GM23338 (cell line): ENCODE results near the gene CYBC1. TPM values are rescaled to one million over a fixed set of nuclear protein-coding genes. Genes with fewer than 3 reads are reported as not detected.

Experiments
- ATAC-seq: fragments of 200-7000 bp; cut with Tn5 transposase; 3 replicates; pipeline ENCODE4 v1.9.1; 2020
- DNase-seq: peaks from one replicate; pipeline ENCODE4 v3.0.0-alpha.2; 2015; ENCODE audit warnings: low spot score
- H2AFZ ChIP-seq: fragments of 200-600 bp; sonication (generic); 2 replicates; pipeline ENCODE4 v1.8.0; 2016; ENCODE audit warnings: antibody characterized with exemption, mild to moderate bottlenecking, moderate library complexity
- H3F3A ChIP-seq: fragments of 200-600 bp; sonication (generic); replicated peaks from 2 replicates; pipeline ENCODE4 v1.8.0; 2017; ENCODE audit warnings: antibody characterized with exemption, mixed run types, low read depth
- H3K27ac ChIP-seq: fragments of 200-600 bp; sonication (generic); 2 replicates; pipeline ENCODE4 v1.6.1; 2016; ENCODE audit warnings: low read depth
- H3K27me3 ChIP-seq: fragments of 200-600 bp; sonication (generic); 2 replicates; pipeline ENCODE4 v1.8.0; 2016; ENCODE audit warnings: mild to moderate bottlenecking, mixed run types, moderate library complexity; ENCODE audit not compliant: insufficient read depth
- H3K36me3 ChIP-seq: fragments of 200-600 bp; sonication (generic); 2 replicates; pipeline ENCODE4 v1.8.0; 2016; ENCODE audit warnings: mild to moderate bottlenecking; ENCODE audit not compliant: insufficient read depth
- H3K4me1 ChIP-seq: fragments of 200-600 bp; sonication (generic); 2 replicates; pipeline ENCODE4 v1.8.0; 2016; ENCODE audit warnings: mild to moderate bottlenecking, moderate library complexity; ENCODE audit not compliant: insufficient read depth
- H3K4me2 ChIP-seq: fragments of 200-600 bp; sonication (generic); 2 replicates; pipeline ENCODE4 v1.7.1; 2017; ENCODE audit warnings: mixed run types
- H3K4me3 ChIP-seq: fragments of 200-600 bp; sonication (generic); 2 replicates; pipeline ENCODE4 v1.6.1; 2016; ENCODE audit warnings: mixed run types
- H3K79me2 ChIP-seq: fragments of 200-600 bp; sonication (generic); replicated peaks from 2 replicates; pipeline ENCODE4 v1.8.0; 2017; ENCODE audit warnings: mild to moderate bottlenecking; ENCODE audit not compliant: insufficient read depth
- H3K9me2 ChIP-seq: fragments of 200-600 bp; sonication (generic); 2 replicates; pipeline ENCODE4 v1.8.0; 2017; ENCODE audit not compliant: insufficient read depth
- H4K20me1 ChIP-seq: fragments of 200-600 bp; sonication (generic); replicated peaks from 2 replicates; pipeline ENCODE4 v1.8.0; 2017; ENCODE audit warnings: mild to moderate bottlenecking; ENCODE audit not compliant: insufficient read depth
- H3K27ac Mint-ChIP-seq: 2 replicates; pipeline ENCODE4 v1.8.0; 2020; ENCODE audit warnings: inconsistent platforms, mild to moderate bottlenecking, moderate library complexity, mixed read lengths
- H3K27me3 Mint-ChIP-seq: 3 replicates; pipeline ENCODE4 v1.8.0; 2022; ENCODE audit warnings: low read depth, mild to moderate bottlenecking, moderate library complexity, mixed read lengths, inconsistent platforms; ENCODE audit not compliant: insufficient read depth, poor library complexity
- H3K36me3 Mint-ChIP-seq: 3 replicates; pipeline ENCODE4 v1.8.0; 2021; ENCODE audit warnings: low read depth, mild to moderate bottlenecking, inconsistent platforms, moderate library complexity, mixed read lengths
- H3K4me1 Mint-ChIP-seq: 3 replicates; pipeline ENCODE4 v1.8.0; 2020; ENCODE audit warnings: mild to moderate bottlenecking, inconsistent platforms, mixed read lengths
- H3K4me3 Mint-ChIP-seq: 3 replicates; pipeline ENCODE4 v1.8.0; 2021; ENCODE audit warnings: moderate library complexity, mild to moderate bottlenecking, inconsistent platforms, mixed read lengths
- H3K9me3 Mint-ChIP-seq: 3 replicates; pipeline ENCODE4 v1.8.0; 2020; ENCODE audit warnings: moderate library complexity, mild to moderate bottlenecking, inconsistent platforms, mixed read lengths
- CTCF ChIP-seq, 2 experiments: fragments of 200-600 bp in 1 of 2; sonication (generic) in 1 of 2; conservative IDR thresholded peaks; 2 replicates each; pipeline versions ENCODE4 v1.5.1 to v1.6.1; 2016 to 2017; ENCODE audit warnings: antibody characterized with exemption in 2 of 2, low read depth in 2 of 2, mild to moderate bottlenecking in 2 of 2, moderate library complexity in 1 of 2
- EZH2 ChIP-seq: fragments of 200-600 bp; sonication (generic); IDR thresholded peaks from one replicate; pipeline ENCODE4 v1.8.0; 2017; ENCODE audit warnings: antibody characterized with exemption, mild to moderate bottlenecking, low read depth; ENCODE audit not compliant: unreplicated experiment
- NANOG ChIP-seq: IDR thresholded peaks from 2 replicates; pipeline ENCODE4 v1.6.1; 2016; ENCODE audit warnings: antibody characterized with exemption, borderline replicate concordance
- STAT1 ChIP-seq: IDR thresholded peaks from one replicate; pipeline ENCODE4 v1.6.1; 2016; ENCODE audit warnings: antibody characterized with exemption; ENCODE audit not compliant: unreplicated experiment
- ZNF462 ChIP-seq: fragments of 250-450 bp; sonication (Bioruptor Pico); IDR thresholded peaks from 2 replicates; pipeline ENCODE4 v1.5.0; 2020; ENCODE audit warnings: mild to moderate bottlenecking, moderate library complexity
- polyA plus RNA-seq: library from polyadenylated mRNA; unstranded; fragments of >200 nt; fragmentation: Nextera tagmentation; extraction: Ambion mirVana; gene quantifications from 2 replicates; pipeline ENCODE4 v1.2.1, GENCODE V29; 2016
- total RNA-seq: library from RNA; depleted of rRNA; stranded (reverse); fragments of >200 nt; shearing (Covaris generic); gene quantifications from 2 replicates; pipeline ENCODE4 v1.2.3, GENCODE V29; 2014

CYBC1 gene
- total and polyA plus RNA-seq, 2 experiments from 2014 or later: 24.7 to 72.4 TPM

- Histone ChIP-seq H3K9me2 (no peaks in the 10 kb centered on the region), H3K4me1 (peaks cover 5% of the 10 kb centered on the region), H3K36me3 (no peaks in the 10 kb centered on the region), H3K27me3 (no peaks in the 10 kb centered on the region), H3K79me2 (no peaks in the 10 kb centered on the region), H2AFZ (no peak overlapping the region), H3K4me3 (no peak overlapping the region), H4K20me1 (no peaks in the 10 kb centered on the region; the same call in 1 of the 2 replicates), H3K27ac (no peak overlapping the region), H3K4me2 (no peak overlapping the region), H3F3A (0 out of 2 replicates have a peak, but pooled peaks cover 3% of the 10 kb centered on the region)
- Mint-ChIP-seq H3K27ac (no peak overlapping the region), H3K4me3 (no peak overlapping the region), H3K4me1 (peaks cover 18% of the 10 kb centered on the region), H3K27me3 (peaks cover 21% of the 10 kb centered on the region), H3K9me3 (no peaks in the 10 kb centered on the region), H3K36me3 (peaks cover 13% of the 10 kb centered on the region)
- TF ChIP-seq EZH2: no peak
- no peak for TF ChIP-seq CTCF (conservative IDR thresholded peaks at IDR 0.05; ENCODE audit: low read depth in 2 of 2)
- TF ChIP-seq ZNF462 (CRISPR knock-in tag): no peak
- no peak for TF ChIP-seq STAT1
- TF ChIP-seq NANOG: no peak
- ATAC-seq (no peak), DNase-seq (no peak)
These were observed 12.0 kb downstream of the CYBC1 start for GRCh38 chr17:82438401-82439193.
